Mesenchymal stem cell (in vitro differentiated cells and primary cell): ENCODE results near the gene CYP3A4.

Experiments used
- DNase-seq: peaks from one replicate; pipeline ENCODE4 v3.0.0-alpha.2; 2013
- H2AFZ ChIP-seq: one replicate; pipeline ENCODE4 v1.6.1; 2013; ENCODE audit warnings: low read depth, mild to moderate bottlenecking, control low read depth, inconsistent platforms, low read length, moderate library complexity
- H2AK5ac ChIP-seq: 2 replicates; pipeline ENCODE4 v1.6.1; 2013; ENCODE audit warnings: low read length, moderate library complexity, mild to moderate bottlenecking, inconsistent platforms; ENCODE audit not compliant: severe bottlenecking
- H2BK120ac ChIP-seq: one replicate; pipeline ENCODE4 v1.6.1; 2013; ENCODE audit warnings: low read depth, mild to moderate bottlenecking, inconsistent platforms, low read length, moderate library complexity
- H2BK12ac ChIP-seq, 2 experiments: one replicate each; pipeline ENCODE4 v1.6.1; 2013; ENCODE audit warnings: inconsistent platforms in 2 of 2, low read length in 2 of 2, mild to moderate bottlenecking in 2 of 2, moderate library complexity in 2 of 2, control low read depth in 1 of 2
- H2BK15ac ChIP-seq: one replicate; pipeline ENCODE4 v1.6.1; 2013; ENCODE audit warnings: mild to moderate bottlenecking, low read depth, inconsistent platforms; ENCODE audit not compliant: poor library complexity, severe bottlenecking
- H2BK5ac ChIP-seq: 2 replicates; pipeline ENCODE4 v1.6.1; 2013; ENCODE audit warnings: low read depth, mild to moderate bottlenecking, low read length, control low read depth, inconsistent platforms; ENCODE audit not compliant: poor library complexity, severe bottlenecking
- H3K14ac ChIP-seq, 2 experiments: one replicate each; pipeline ENCODE4 v1.6.1; 2013; ENCODE audit warnings: inconsistent platforms in 2 of 2, low read length in 2 of 2, control low read depth in 1 of 2, mild to moderate bottlenecking in 1 of 2, moderate library complexity in 1 of 2
- H3K18ac ChIP-seq, 2 experiments: one replicate each; pipeline ENCODE4 v1.6.1; 2013; ENCODE audit warnings: inconsistent platforms in 2 of 2, low read length in 2 of 2, control low read depth in 1 of 2, low read depth in 1 of 2, mild to moderate bottlenecking in 1 of 2
- H3K23ac ChIP-seq, 2 experiments: one replicate each; pipeline ENCODE4 v1.6.1; 2013; ENCODE audit warnings: inconsistent platforms in 2 of 2, low read length in 2 of 2, mild to moderate bottlenecking in 2 of 2, moderate library complexity in 2 of 2, control low read depth in 1 of 2
- H3K27ac ChIP-seq: 2 replicates; pipeline ENCODE4 v1.5.1; 2013; ENCODE audit warnings: mild to moderate bottlenecking, moderate library complexity, low read length, control low read depth, inconsistent platforms; ENCODE audit not compliant: poor library complexity, severe bottlenecking
- H3K27me3 ChIP-seq, 2 experiments: 2 replicates each; pipeline versions ENCODE4 v1.6.1 to v1.7.0; 2013; ENCODE audit warnings: low read length in 2 of 2, mild to moderate bottlenecking in 2 of 2, moderate library complexity in 2 of 2, control low read depth in 1 of 2, inconsistent platforms in 1 of 2; ENCODE audit not compliant: control insufficient read depth in 1 of 2, insufficient read depth in 1 of 2
- H3K36me3 ChIP-seq, 2 experiments: 2 replicates each; pipeline versions ENCODE4 v1.6.1 to v1.7.0; 2013; ENCODE audit warnings: low read length in 2 of 2, control low read depth in 1 of 2, inconsistent platforms in 1 of 2, low read depth in 1 of 2, mild to moderate bottlenecking in 1 of 2; ENCODE audit not compliant: insufficient read depth in 2 of 2, control insufficient read depth in 1 of 2
- H3K4ac ChIP-seq, 2 experiments: one replicate each; pipeline ENCODE4 v1.6.1; 2013; ENCODE audit warnings: inconsistent platforms in 2 of 2, low read length in 2 of 2, mild to moderate bottlenecking in 2 of 2, moderate library complexity in 2 of 2, control low read depth in 1 of 2, low read depth in 1 of 2
- H3K4me1 ChIP-seq: 2 replicates; pipeline ENCODE4 v1.6.1; 2013; ENCODE audit warnings: low read depth, low read length, control low read depth; ENCODE audit not compliant: control insufficient read depth, insufficient read depth
- H3K4me2 ChIP-seq: 2 replicates; pipeline ENCODE4 v1.6.1; 2013; ENCODE audit warnings: low read length, mild to moderate bottlenecking, inconsistent platforms; ENCODE audit not compliant: poor library complexity, severe bottlenecking
- H3K4me3 ChIP-seq, 2 experiments: 2 replicates each; pipeline versions ENCODE4 v1.5.1 to v1.7.0; 2013; ENCODE audit warnings: low read length in 2 of 2, mild to moderate bottlenecking in 2 of 2, control low read depth in 1 of 2, low read depth in 1 of 2; ENCODE audit not compliant: insufficient read depth in 1 of 2
- H3K79me1 ChIP-seq: replicated peaks from 2 replicates; pipeline ENCODE4 v1.6.1; 2013; ENCODE audit warnings: mild to moderate bottlenecking, control low read depth, low read length, inconsistent platforms; ENCODE audit not compliant: poor library complexity, severe bottlenecking
- H3K9ac ChIP-seq: 2 replicates; pipeline ENCODE4 v1.7.0; 2013; ENCODE audit warnings: mild to moderate bottlenecking, low read length, moderate library complexity
- H3K9me3 ChIP-seq: 2 replicates; pipeline ENCODE4 v1.7.0; 2013; ENCODE audit warnings: mild to moderate bottlenecking, low read length; ENCODE audit not compliant: control insufficient read depth
- H4K8ac ChIP-seq: one replicate; pipeline ENCODE4 v1.6.1; 2013; ENCODE audit warnings: inconsistent platforms, mild to moderate bottlenecking, low read length, moderate library complexity
- H4K91ac ChIP-seq: one replicate; pipeline ENCODE4 v1.6.1; 2013; ENCODE audit warnings: mild to moderate bottlenecking, low read length, inconsistent platforms
- WGBS: methylation state at CpG from one replicate; pipeline ENCODE4 v1.1.7; 2013; ENCODE audit warnings: mixed read lengths; 5-methylcytosine and 5-hydroxymethylcytosine counted together

Gene CYP3A4

DNA sequence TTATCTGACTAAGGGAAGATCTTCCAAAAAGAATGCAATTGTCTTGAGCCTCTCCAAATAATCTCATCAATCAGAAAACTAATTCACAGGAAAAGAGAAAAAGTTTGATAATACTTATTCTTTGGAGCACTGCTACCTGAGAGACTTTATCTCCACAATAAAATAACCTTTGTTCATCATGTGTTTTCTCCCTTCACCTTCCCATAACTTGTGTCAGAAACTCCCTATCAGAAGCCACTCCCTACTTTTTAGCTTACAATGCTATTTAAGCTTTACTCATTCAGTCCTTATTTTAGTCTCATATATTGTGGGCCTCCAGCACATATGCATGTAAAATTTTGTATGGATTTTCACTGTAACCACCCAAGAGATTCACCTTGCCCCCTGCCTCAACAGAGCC lies 44.8 kb upstream of the CYP3A4 start:
- Histone ChIP-seq H3K9me3 (no peaks in the 10 kb centered on the region), H3K4me2 (no peak overlapping the region), H3K27ac (no peak overlapping the region), H2AK5ac (no peak overlapping the region), H3K27me3 (peaks cover 23 to 54% of the 10 kb centered on the region in 2 experiments), H2BK12ac (no peak overlapping the region), H2AFZ (no peak overlapping the region), H2BK5ac (no peak overlapping the region), H3K23ac (no peak overlapping the region), H2BK120ac (no peak overlapping the region), H3K14ac (no peak overlapping the region), H3K18ac (no peak overlapping the region), H3K4me1 (no peaks in the 10 kb centered on the region), H3K4ac (no peak overlapping the region), H2BK15ac (no peak overlapping the region), H3K9ac (no peak overlapping the region), H3K4me3 (no peak overlapping the region), H3K36me3 (no peaks in the 10 kb centered on the region), H3K79me1 (no peaks in the 10 kb centered on the region), H4K91ac (no peak overlapping the region), H4K8ac (no peak overlapping the region)
- DNase-seq = no peak

DNA sequence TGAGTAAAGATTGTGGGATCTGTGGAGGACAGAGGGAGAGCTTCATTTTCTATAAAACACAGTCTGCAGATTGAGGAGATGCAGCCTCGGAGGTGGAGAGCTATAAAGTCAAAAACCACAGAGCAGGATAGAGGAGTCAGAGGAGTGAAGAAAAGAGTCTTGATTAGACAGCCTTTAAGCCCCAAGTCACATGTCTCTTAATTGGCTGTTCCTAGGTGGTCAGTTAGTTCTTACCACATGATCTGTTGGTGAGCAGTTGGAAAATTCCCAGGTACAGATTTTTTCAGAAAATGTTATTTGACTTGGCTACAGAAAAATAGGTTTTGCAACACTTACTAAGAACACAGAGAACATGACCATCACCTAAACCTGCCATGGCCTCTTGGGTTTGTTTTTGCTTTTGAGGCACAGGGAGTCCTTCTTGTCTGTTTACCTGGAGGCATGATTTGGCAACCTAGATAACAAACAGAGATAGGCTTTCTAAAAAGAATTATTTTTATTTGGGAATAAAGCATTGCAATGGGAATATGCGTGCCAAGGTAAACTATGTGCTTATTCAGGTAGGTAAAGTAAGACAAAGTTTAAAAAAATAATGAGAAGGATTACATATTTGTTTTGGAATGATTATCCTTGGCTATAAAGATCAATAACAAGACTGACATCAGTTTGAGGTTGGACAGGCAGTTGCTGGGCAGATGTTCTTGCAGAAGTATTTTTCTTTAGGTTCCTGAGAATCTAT lies 43.2 kb upstream of the CYP3A4 start:
- Histone ChIP-seq H3K18ac (no peak overlapping the region), H3K4me2 (no peak overlapping the region), H2AK5ac (no peak overlapping the region), H2AFZ (no peak overlapping the region), H3K23ac (peak overlapping the region in 1 of 2 experiments; percentile 84), H3K4me3 (no peak overlapping the region), H2BK15ac (no peak overlapping the region), H2BK12ac (no peak overlapping the region), H3K4ac (no peak overlapping the region), H3K36me3 (no peaks in the 10 kb centered on the region), H3K27me3 (peaks cover 30 to 59% of the 10 kb centered on the region in 2 experiments), H2BK120ac (no peak overlapping the region), H3K14ac (no peak overlapping the region), H4K91ac (no peak overlapping the region), H3K4me1 (no peaks in the 10 kb centered on the region), H3K27ac (no peak overlapping the region), H4K8ac (no peak overlapping the region), H3K9me3 (no peaks in the 10 kb centered on the region), H2BK5ac (no peak overlapping the region), H3K79me1 (no peaks in the 10 kb centered on the region), H3K9ac (no peak overlapping the region)
- no peak for DNase-seq
- WGBS = 72% methylated on average over 2 of the region's 2 CpGs

DNA sequence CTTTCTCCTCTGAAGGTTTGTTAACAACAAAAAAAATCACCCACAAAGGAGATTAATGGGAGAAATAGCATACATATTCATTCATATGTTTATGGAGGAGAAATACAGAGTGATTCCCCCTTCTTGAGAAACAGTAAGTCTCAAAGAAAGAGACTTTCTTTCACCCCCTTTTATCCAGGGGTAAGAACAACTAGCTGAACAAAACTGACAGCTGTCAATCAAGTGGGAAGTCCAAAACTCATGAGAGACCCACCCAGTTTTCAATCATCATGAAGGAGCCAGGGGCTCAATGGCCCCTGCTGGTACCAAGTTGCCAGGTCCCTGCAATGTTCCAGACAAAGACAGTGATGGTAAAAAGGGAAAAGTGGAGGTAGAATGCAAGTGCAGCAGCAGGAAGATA lies 41.9 kb upstream of the CYP3A4 start:
- H3K9me3 ChIP-seq = no peaks in the 10 kb centered on the region
- H3K27me3 ChIP-seq = peaks cover 42 to 63% of the 10 kb centered on the region in 2 experiments
- no peaks in the 10 kb centered on the region for H3K79me1 ChIP-seq
- no peak overlapping the region for H2AFZ ChIP-seq
- no peak overlapping the region for H3K9ac ChIP-seq
- H3K14ac ChIP-seq = no peak overlapping the region
- H3K4ac ChIP-seq = no peak overlapping the region
- no peak overlapping the region for H2BK120ac ChIP-seq
- no peak for DNase-seq
- no peak overlapping the region for H4K91ac ChIP-seq
- H3K27ac ChIP-seq = no peak overlapping the region
- H2AK5ac ChIP-seq = no peak overlapping the region
- no peak overlapping the region for H2BK12ac ChIP-seq
- no peak overlapping the region for H3K4me3 ChIP-seq
- no peak overlapping the region for H3K18ac ChIP-seq
- H2BK5ac ChIP-seq = no peak overlapping the region
- H3K4me2 ChIP-seq = no peak overlapping the region
- no peak overlapping the region for H2BK15ac ChIP-seq
- H3K23ac ChIP-seq = no peak overlapping the region
- H3K36me3 ChIP-seq = no peaks in the 10 kb centered on the region
- no peak overlapping the region for H4K8ac ChIP-seq
- H3K4me1 ChIP-seq = no peaks in the 10 kb centered on the region

DNA sequence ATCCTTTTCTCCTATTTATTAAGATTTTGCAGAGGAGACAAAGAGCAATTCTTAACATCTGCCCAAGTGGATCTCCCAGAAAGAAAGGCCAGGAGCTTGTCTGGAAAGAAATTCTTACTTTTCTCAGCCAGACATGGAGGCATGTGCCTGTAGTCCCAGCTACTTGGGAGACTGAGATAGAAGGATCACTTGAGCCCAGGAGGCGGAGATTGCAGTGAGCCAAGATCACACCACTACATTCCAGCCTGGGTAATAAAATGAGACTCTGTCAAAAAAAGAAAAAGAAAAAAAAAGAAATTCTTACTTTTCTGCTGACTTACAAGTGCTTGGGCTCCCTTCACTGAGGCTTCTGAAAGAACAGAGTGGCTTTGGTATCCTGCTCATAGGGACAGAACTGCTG lies 41.5 kb upstream of the CYP3A4 start:
- no peak overlapping the region for H2AFZ ChIP-seq
- no peak overlapping the region for H4K91ac ChIP-seq
- H4K8ac ChIP-seq = no peak overlapping the region
- H3K9me3 ChIP-seq = no peaks in the 10 kb centered on the region
- no peak overlapping the region for H2BK15ac ChIP-seq
- H3K9ac ChIP-seq = no peak overlapping the region
- peaks cover 46 to 67% of the 10 kb centered on the region in 2 experiments for H3K27me3 ChIP-seq
- no peak overlapping the region for H3K4me2 ChIP-seq
- H3K4ac ChIP-seq = no peak overlapping the region
- no peak overlapping the region for H3K18ac ChIP-seq
- H2BK5ac ChIP-seq = no peak overlapping the region
- no peak overlapping the region for H3K4me3 ChIP-seq
- no peak overlapping the region for H2BK120ac ChIP-seq
- no peak overlapping the region for H3K14ac ChIP-seq
- no peak overlapping the region for H2BK12ac ChIP-seq
- H3K36me3 ChIP-seq = no peaks in the 10 kb centered on the region
- no peaks in the 10 kb centered on the region for H3K79me1 ChIP-seq
- H3K4me1 ChIP-seq = no peaks in the 10 kb centered on the region
- no peak for DNase-seq
- no CpG with 5 or more reads among the region's 1 CpG for WGBS
- H2AK5ac ChIP-seq = no peak overlapping the region
- no peak overlapping the region for H3K27ac ChIP-seq
- H3K23ac ChIP-seq = no peak overlapping the region
